Panc1 (cell line): ENCODE data around the gene FAM227B. TPM values are rescaled to one million over a fixed set of nuclear protein-coding genes. Genes with fewer than 3 reads are reported as not detected.

Experiments used
- ATAC-seq: fragments of 200-7000 bp; cut with Tn5 transposase; 2 replicates; pipeline ENCODE4 v1.9.1; 2020; ENCODE audit warnings: mild to moderate bottlenecking, moderate library complexity
- BruUV-seq: library from RNA; stranded (reverse); fragments of 400-500 nt; replicated peaks from 2 replicates; lab custom pipeline; 2021; lab: Mats Ljungman, UMichigan
- CTCF ChIA-PET: fragments of 300-600 bp; sonication (Branson Sonifier 250); formaldehyde crosslinking; loops from one replicate; lab custom pipeline; 2022; ENCODE audit warnings: antibody characterized with exemption; lab: Charles Lee
- POLR2A ChIA-PET: fragments of 300-600 bp; sonication (Branson Sonifier 250); formaldehyde crosslinking; loops from one replicate; lab custom pipeline; 2022; ENCODE audit warnings: antibody characterized with exemption; lab: Charles Lee
- DNase-seq: peaks from one replicate; pipeline ENCODE4 v3.0.0-alpha.2; 2010; ENCODE audit warnings: low read depth, low spot score
- H3K27ac ChIP-seq: 2 replicates; pipeline ENCODE4 v1.5.1; 2011; ENCODE audit warnings: mild to moderate bottlenecking, low read length, inconsistent platforms
- H3K27me3 ChIP-seq: fragments of 200-500 bp; sonication (Bioruptor generic); 2 replicates; pipeline ENCODE4 v1.6.0; 2014; ENCODE audit warnings: low read length, inconsistent platforms; ENCODE audit not compliant: control insufficient read depth, insufficient read depth
- H3K36me3 ChIP-seq: fragments of 200-500 bp; sonication (Bioruptor generic); 2 replicates; pipeline ENCODE4 v1.5.1; 2014; ENCODE audit warnings: inconsistent platforms, mild to moderate bottlenecking, low read length, moderate library complexity; ENCODE audit not compliant: control insufficient read depth, insufficient read depth
- H3K4me1 ChIP-seq: 2 replicates; pipeline ENCODE4 v1.5.1; 2011; ENCODE audit warnings: inconsistent platforms, mild to moderate bottlenecking, low read length, moderate library complexity; ENCODE audit not compliant: control insufficient read depth, insufficient read depth
- H3K4me3 ChIP-seq, 2 experiments: 2 replicates each; pipeline ENCODE4 v1.5.1; 2011 to 2012; ENCODE audit warnings: low read depth in 2 of 2, low read length in 2 of 2, mild to moderate bottlenecking in 2 of 2, inconsistent platforms in 1 of 2, moderate library complexity in 1 of 2
- H3K9me3 ChIP-seq: fragments of 200-500 bp; sonication (Bioruptor generic); 2 replicates; pipeline ENCODE4 v1.5.1; 2014; ENCODE audit warnings: low read depth, mild to moderate bottlenecking, inconsistent platforms, low read length, moderate library complexity; ENCODE audit not compliant: control insufficient read depth, insufficient read depth
- POLR2AphosphoS5 ChIP-seq: IDR thresholded peaks from 2 replicates; pipeline ENCODE4 v1.6.1; 2012; ENCODE audit warnings: mild to moderate bottlenecking, low read depth, low read length, moderate library complexity
- SIN3A ChIP-seq: IDR thresholded peaks from 2 replicates; pipeline ENCODE4 v1.6.1; 2012; ENCODE audit warnings: low read depth, mild to moderate bottlenecking, low read length, moderate library complexity, borderline replicate concordance; ENCODE audit not compliant: insufficient read depth
- TCF7L2 ChIP-seq: IDR thresholded peaks from 2 replicates; pipeline ENCODE4 v1.6.1; 2011; ENCODE audit warnings: mild to moderate bottlenecking, low read depth, low read length, inconsistent platforms
- in situ Hi-C: cut with HindIII; loops from 2 replicates; pipeline ENCODE4 v1.10.0; 2016; ENCODE audit warnings: low sequenced_read_pairs, low pct_unique_long_range_greater_than_20kb
- intact Hi-C: fragments of 100-400 bp; cut with micrococcal nuclease; formaldehyde crosslinking; loops from one replicate; pipeline ENCODE4 v1.10.0; 2022; ENCODE audit not compliant: unreplicated experiment
- total RNA-seq: library from RNA; stranded (reverse); gene quantifications from one replicate; pipeline ENCODE4 v1.2.1, GENCODE V29; 2021; ENCODE audit not compliant: unreplicated experiment
- TF ChIP-seq, protein P1 (sequence below): fragments of 450-650 bp; IDR thresholded peaks from 2 replicates; pipeline ENCODE4 v1.5.1; 2017; ENCODE audit warnings: mild to moderate bottlenecking
- TF ChIP-seq, protein P2 (sequence below), 2 experiments: IDR thresholded peaks; 2 replicates each; pipeline ENCODE4 v1.6.1; 2011 to 2012; ENCODE audit warnings: low read depth in 2 of 2, control low read depth in 1 of 2, low read length in 1 of 2, mild to moderate bottlenecking in 1 of 2, moderate library complexity in 1 of 2; ENCODE audit not compliant: insufficient read depth in 1 of 2

The FAM227B gene
- total RNA-seq, 1 experiment from 2014 or later: 1.2 TPM

DNA sequence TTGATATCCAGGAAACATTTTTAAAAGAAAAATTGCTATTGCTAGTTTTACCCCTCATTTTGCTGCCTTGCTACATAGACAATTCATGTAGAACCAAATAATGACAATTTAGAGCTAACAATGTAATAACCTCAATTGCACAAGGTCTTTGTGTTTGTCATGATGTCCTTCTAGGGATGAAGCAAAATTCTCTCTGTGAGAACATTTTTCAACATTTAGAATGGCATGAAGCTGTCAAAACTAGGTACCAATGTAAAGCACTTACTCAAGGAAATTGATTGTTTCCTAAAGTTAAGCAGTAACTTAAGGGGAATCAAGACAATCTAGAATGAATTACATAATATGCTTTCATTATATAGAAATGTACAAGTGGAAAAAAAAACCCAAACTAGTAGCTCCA is 205.5 kb downstream of the FAM227B start:
- BruUV-seq: no TSS peak
- no peaks in the 10 kb centered on the region for H3K36me3 ChIP-seq
- no peaks in the 10 kb centered on the region for H3K4me1 ChIP-seq
- H3K27ac ChIP-seq: no peak overlapping the region
- TF ChIP-seq, protein P1, sequence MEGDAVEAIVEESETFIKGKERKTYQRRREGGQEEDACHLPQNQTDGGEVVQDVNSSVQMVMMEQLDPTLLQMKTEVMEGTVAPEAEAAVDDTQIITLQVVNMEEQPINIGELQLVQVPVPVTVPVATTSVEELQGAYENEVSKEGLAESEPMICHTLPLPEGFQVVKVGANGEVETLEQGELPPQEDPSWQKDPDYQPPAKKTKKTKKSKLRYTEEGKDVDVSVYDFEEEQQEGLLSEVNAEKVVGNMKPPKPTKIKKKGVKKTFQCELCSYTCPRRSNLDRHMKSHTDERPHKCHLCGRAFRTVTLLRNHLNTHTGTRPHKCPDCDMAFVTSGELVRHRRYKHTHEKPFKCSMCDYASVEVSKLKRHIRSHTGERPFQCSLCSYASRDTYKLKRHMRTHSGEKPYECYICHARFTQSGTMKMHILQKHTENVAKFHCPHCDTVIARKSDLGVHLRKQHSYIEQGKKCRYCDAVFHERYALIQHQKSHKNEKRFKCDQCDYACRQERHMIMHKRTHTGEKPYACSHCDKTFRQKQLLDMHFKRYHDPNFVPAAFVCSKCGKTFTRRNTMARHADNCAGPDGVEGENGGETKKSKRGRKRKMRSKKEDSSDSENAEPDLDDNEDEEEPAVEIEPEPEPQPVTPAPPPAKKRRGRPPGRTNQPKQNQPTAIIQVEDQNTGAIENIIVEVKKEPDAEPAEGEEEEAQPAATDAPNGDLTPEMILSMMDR: no peak
- TF ChIP-seq TCF7L2 (no peak), POLR2AphosphoS5 (no peak), SIN3A (no peak)
- TF ChIP-seq, protein P2, sequence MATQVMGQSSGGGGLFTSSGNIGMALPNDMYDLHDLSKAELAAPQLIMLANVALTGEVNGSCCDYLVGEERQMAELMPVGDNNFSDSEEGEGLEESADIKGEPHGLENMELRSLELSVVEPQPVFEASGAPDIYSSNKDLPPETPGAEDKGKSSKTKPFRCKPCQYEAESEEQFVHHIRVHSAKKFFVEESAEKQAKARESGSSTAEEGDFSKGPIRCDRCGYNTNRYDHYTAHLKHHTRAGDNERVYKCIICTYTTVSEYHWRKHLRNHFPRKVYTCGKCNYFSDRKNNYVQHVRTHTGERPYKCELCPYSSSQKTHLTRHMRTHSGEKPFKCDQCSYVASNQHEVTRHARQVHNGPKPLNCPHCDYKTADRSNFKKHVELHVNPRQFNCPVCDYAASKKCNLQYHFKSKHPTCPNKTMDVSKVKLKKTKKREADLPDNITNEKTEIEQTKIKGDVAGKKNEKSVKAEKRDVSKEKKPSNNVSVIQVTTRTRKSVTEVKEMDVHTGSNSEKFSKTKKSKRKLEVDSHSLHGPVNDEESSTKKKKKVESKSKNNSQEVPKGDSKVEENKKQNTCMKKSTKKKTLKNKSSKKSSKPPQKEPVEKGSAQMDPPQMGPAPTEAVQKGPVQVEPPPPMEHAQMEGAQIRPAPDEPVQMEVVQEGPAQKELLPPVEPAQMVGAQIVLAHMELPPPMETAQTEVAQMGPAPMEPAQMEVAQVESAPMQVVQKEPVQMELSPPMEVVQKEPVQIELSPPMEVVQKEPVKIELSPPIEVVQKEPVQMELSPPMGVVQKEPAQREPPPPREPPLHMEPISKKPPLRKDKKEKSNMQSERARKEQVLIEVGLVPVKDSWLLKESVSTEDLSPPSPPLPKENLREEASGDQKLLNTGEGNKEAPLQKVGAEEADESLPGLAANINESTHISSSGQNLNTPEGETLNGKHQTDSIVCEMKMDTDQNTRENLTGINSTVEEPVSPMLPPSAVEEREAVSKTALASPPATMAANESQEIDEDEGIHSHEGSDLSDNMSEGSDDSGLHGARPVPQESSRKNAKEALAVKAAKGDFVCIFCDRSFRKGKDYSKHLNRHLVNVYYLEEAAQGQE (IDR thresholded peaks at IDR 0.05; ENCODE audit: insufficient read depth in 1 of 2, low read depth in 2 of 2, low read length in 1 of 2): no peak
- in situ Hi-C loops (no loop called here), intact Hi-C loops (no loop called here)
- H3K9me3 ChIP-seq: no peaks in the 10 kb centered on the region
- no peak overlapping the region for H3K4me3 ChIP-seq
- POLR2A ChIA-PET: no interaction called here
- H3K27me3 ChIP-seq: no peaks in the 10 kb centered on the region
- CTCF ChIA-PET: no interaction called here
- ATAC-seq: no peak
- no peak for DNase-seq

DNA sequence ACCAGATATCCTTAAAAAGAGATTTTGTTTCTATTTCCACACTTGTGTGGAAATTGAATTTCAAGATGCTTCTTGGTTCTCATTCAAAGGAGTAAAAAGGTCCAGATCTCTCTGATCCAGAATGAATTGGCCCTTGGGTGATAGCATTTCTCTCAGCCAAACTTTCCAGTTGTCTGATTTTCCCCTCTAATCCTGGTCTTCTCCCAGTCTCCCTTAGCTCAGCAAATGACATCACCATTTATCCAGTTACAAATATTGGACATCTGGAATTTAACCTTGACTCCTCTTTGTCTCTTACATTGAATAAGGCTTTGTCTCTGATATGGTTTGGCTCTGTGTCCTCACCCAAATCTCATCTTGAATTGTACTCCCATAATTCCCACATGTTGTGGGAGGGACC is 207.8 kb downstream of the FAM227B start:
- no TSS peak for BruUV-seq
- Histone ChIP-seq H3K27me3 (no peaks in the 10 kb centered on the region), H3K36me3 (no peaks in the 10 kb centered on the region), H3K9me3 (no peaks in the 10 kb centered on the region), H3K27ac (no peak overlapping the region), H3K4me3 (no peak overlapping the region), H3K4me1 (no peaks in the 10 kb centered on the region)
- POLR2A ChIA-PET: no interaction called here
- intact Hi-C loops: no loop called here
- in situ Hi-C loops: no loop called here
- CTCF ChIA-PET: no interaction called here
- no peak for DNase-seq
- ATAC-seq: no peak
- TF ChIP-seq, protein P2 (IDR thresholded peaks at IDR 0.05; ENCODE audit: insufficient read depth in 1 of 2, low read depth in 2 of 2, low read length in 1 of 2): no peak
- TF ChIP-seq, protein P1: no peak
- TF ChIP-seq SIN3A (no peak), TCF7L2 (no peak), POLR2AphosphoS5 (no peak)
